ENCODE measurements around the gene TNFRSF9.

DNA sequence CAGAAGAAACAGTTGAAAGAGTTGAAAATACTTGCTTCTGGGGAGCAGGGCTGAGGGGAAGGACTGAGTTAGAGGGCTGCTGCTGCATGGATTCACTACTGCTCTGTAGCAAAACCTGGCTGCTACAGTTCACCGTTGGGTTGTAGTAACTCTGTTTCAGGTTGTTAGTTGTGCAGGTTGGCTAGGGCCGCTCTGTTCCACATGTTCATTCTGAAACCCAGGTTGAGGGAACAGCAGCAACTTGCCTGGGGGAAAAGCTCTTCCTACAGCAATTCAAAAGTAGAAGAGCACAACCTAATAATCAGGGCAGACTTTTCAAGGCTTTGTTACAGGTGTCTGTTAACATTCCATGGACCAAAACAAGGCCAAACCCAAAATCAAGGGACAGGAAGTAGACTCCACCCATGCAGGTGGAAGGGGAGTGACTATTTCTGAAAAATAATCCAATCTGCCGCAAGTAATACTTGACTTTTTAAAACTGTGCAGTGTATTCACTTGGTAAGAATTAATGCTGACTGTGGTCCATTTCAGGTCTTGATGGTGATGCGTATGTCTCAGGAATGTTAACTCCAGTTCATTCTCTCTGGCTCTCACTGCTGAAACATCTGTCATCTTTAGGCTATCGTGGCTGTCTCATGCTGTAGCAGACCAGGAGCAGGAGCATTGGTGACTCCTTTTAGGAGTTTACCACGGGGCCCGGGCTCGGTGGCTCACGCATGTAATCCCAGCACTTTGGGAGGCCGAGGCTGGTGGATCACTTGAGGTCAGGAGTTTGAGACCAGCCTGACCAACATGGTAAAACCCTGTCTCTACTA is 15.8 kb upstream of the TNFRSF9 start:
- TF ChIP-seq, protein P1, sequence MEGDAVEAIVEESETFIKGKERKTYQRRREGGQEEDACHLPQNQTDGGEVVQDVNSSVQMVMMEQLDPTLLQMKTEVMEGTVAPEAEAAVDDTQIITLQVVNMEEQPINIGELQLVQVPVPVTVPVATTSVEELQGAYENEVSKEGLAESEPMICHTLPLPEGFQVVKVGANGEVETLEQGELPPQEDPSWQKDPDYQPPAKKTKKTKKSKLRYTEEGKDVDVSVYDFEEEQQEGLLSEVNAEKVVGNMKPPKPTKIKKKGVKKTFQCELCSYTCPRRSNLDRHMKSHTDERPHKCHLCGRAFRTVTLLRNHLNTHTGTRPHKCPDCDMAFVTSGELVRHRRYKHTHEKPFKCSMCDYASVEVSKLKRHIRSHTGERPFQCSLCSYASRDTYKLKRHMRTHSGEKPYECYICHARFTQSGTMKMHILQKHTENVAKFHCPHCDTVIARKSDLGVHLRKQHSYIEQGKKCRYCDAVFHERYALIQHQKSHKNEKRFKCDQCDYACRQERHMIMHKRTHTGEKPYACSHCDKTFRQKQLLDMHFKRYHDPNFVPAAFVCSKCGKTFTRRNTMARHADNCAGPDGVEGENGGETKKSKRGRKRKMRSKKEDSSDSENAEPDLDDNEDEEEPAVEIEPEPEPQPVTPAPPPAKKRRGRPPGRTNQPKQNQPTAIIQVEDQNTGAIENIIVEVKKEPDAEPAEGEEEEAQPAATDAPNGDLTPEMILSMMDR (IDR thresholded peaks at IDR 0.05), result no peak
- TF ChIP-seq POLR2A (IDR thresholded peaks at IDR 0.05), result no peak
- TF ChIP-seq EP300 (IDR thresholded peaks at IDR 0.05; ENCODE audit: low read depth), result no peak
- no peak for TF ChIP-seq POLR2AphosphoS5 (IDR thresholded peaks at IDR 0.05)

All from transverse colon (tissue), 4 donors.